ENCODE measurements around the gene PRDX3.
"Not testable (repeated sequence)": the region's sequence is repeated elsewhere in the genome, so short reads cannot be mapped to it uniquely, and the experiment has no call there.

The PRDX3 gene

GRCh38 chr10:119161680-119162451, 16.7 kb downstream of the PRDX3 start:
- no peak for DNase-seq

- no peak for DNase-seq
Measured at GRCh38 chr10:119159332-119159731, 19.3 kb downstream of the PRDX3 start.

GRCh38 chr10:119153661-119154060, 25.0 kb downstream of the PRDX3 start:
- no peak for DNase-seq

GRCh38 chr10:119153041-119153440, 25.6 kb downstream of the PRDX3 start:
- DNase-seq: no peak

DNA sequence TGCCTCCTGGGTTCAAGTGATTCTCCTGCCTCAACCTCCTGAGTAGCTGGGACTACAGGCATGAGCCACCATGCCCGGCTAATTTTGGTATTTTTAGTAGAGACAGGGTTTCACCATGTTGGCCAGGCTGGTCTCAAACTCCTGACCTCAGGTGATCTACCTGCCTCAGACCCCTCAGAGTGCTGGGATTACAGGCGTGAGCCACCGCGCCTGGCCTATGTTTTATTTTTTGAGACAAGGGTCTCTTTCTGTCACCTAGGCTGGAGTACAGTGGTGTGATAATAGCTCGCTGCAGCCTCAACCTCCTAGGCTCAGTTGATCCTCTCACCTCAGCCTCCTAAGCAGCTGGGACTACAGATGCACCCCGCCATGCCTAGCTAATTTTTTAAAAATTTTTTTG, 27.0 kb downstream of the PRDX3 start:
- DNase-seq: not testable (repeated sequence)

GRCh38 chr10:119149729-119150128, 28.9 kb downstream of the PRDX3 start:
- DNase-seq: no peak

DNA sequence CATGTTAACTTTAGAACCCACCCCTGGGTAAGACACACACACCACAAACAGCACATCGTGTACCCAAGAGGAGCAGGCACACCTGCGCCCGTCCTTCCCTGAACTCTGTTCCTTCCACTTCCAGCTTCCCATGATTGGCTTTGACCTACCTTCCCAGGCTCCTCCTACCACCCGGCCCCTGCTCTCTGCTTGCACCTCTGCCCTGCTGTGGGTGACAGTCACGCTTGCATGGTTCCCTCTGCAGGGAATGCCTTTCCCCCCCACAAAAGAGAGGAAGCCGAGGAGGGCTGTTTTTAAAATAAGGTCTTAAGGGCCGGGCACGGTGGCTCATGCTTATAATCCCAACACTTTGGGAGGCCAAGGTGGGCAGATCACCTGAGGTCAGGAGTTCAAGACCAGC, 29.5 kb downstream of the PRDX3 start:
- DNase-seq: no peak

DNA sequence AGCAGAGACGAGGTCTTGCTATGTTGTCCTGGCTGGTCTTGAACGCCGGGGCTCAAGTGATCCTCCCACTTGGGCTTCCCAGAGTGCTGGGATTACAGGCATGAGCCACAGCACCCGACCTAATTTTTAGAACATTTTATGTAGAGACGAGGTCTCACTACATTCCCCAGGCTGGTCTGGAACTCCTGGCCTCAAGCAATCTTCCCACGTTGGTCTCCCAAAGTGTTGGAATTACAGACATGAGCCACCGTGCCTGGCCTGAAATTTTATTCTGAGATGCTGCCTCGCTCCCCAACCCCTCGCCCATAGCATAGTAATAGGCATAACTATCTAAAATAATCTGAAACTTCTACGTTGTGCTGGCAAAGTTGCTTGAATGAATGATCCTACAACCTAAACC, 35.0 kb downstream of the PRDX3 start:
- no peak for DNase-seq

GRCh38 chr10:119140603-119141245, 37.9 kb downstream of the PRDX3 start:
- no peak for DNase-seq

DNA sequence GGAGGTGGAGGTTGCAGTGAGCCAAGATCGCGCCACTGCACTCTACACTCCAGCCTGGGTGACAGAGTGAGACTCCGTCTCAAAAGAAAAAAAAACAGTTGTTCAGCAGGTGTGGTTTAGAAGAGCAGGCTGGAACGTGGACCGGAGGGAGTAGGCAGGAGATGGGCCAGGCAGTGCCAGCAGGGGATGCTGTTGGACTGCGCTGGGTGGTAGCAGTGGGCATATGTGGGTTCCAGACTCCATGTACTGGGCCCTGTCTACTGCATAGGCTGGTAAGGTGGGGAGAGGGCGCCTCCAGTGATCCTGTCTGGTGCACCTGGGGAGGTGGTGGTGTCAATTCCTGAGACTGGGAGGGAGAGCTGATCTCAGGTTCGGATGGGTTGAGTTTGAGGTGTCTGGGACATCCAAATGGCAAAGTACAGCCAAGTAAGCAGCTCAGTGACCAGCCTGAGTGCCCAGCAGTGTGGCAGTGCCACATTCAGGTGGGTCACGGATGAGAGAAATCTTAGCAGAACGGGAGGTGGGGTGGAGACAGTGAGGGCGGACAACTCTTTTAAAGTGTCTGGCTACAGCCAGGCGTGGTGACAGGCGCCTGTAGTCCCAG, 39.0 kb downstream of the PRDX3 start:
- peak; percentile 66 for DNase-seq

GRCh38 chr10:119138346-119139306, 40.0 kb downstream of the PRDX3 start:
- DNase-seq: no peak

DNA sequence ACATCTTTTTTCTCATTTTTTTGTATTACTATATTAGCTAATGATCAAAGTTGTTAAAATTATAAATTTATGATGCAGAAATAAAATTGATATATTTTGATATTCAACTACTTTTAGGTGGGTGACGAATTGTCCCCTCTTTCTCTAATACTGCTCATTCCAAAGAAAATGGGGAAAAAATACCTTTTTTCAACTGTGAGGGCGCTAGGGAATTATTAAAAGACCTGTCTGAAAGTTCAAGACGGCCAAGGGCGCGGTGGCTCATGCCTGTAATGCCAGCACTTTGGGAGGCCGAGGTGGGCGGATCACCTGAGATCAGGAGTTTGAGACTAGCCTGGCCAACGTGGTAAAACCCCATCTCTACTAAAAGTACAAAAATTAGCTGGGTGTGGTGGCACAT, 40.7 kb downstream of the PRDX3 start:
- not testable (repeated sequence) for DNase-seq

- DNase-seq: no peak
Measured at GRCh38 chr10:119136084-119136483, 42.5 kb downstream of the PRDX3 start.

GRCh38 chr10:119135513-119135881, 43.1 kb downstream of the PRDX3 start:
- no peak for DNase-seq

DNA sequence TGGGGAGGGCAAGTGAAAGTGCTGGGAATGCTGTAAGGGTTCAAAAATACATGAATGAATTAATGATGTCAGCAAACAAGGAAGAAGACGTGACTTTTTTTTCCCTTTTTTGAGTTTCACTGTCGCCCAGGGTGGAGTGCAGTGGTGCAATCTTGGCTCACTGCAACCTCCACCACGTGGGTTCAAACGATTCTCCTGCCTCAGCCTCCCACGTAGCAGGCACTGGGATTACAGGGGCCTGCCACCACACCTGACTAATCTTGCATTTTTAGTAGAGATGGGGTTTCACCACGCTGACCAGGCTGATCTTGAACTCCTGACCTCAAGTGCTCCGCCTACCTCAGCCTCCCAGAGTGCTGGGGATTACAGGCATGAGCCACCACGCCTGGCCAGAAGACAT, 44.7 kb downstream of the PRDX3 start:
- no peak for DNase-seq

GRCh38 chr10:119132521-119133345, 45.9 kb downstream of the PRDX3 start:
- DNase-seq: no peak

GRCh38 chr10:119131512-119132240, 46.9 kb downstream of the PRDX3 start:
- no peak for DNase-seq

DNA sequence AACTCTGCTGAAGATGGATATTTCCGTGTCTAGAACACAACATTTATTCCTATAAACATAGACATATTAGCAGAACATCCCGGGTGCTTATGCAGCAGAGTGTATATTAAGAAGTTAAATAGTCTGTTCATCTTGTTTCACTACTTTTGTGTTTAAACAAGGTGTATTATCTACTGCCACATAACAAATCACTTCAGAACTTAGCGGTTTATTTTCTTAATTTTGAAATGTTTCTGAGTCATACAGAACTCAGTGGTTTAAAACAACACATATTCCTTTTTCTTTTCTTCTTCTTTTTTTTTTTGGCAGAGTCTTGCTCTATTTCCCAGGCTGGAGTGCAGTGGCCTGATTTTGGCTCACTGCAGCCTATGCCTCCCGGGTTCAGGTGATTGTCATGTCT, 48.9 kb downstream of the PRDX3 start:
- no peak for DNase-seq

GRCh38 chr10:119125942-119126341, 52.7 kb downstream of the PRDX3 start:
- no peak for DNase-seq

GRCh38 chr10:119120875-119121274, 57.7 kb downstream of the PRDX3 start:
- DNase-seq: no peak

DNA sequence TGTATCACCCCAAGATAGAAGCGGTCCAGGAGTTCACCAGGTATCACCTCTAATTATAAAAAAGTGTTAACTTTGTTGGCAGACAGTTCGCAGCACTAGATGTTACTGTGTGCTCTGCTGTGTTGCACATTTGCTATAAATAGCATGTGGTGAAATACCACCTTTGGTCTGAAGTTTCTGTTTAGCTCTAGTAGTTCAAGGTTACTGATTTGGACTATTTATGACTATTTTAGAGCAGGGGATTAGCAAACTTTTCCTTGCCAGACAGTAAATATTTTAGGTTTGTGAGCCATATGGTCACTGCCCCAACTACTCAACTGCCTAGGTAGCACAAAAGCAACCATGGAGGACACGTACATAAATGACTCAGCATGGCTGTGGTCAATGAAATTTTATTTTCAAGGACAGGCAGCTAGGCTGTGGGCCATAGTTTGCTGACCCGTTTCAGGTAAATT, 58.2 kb downstream of the PRDX3 start:
- no peak for DNase-seq

Measured in 8988T (cell line).